ENCODE measurements around the gene PIH1D1. TPM values are rescaled to one million over a fixed set of nuclear protein-coding genes. Genes with fewer than 3 reads are reported as not detected.

PIH1D1 gene
- total and polyA plus RNA-seq, 2 of the 8 experiments (the other 6 are each of a cell fraction or from before 2014, with no cell fraction given): 146 to 195 TPM

DNA sequence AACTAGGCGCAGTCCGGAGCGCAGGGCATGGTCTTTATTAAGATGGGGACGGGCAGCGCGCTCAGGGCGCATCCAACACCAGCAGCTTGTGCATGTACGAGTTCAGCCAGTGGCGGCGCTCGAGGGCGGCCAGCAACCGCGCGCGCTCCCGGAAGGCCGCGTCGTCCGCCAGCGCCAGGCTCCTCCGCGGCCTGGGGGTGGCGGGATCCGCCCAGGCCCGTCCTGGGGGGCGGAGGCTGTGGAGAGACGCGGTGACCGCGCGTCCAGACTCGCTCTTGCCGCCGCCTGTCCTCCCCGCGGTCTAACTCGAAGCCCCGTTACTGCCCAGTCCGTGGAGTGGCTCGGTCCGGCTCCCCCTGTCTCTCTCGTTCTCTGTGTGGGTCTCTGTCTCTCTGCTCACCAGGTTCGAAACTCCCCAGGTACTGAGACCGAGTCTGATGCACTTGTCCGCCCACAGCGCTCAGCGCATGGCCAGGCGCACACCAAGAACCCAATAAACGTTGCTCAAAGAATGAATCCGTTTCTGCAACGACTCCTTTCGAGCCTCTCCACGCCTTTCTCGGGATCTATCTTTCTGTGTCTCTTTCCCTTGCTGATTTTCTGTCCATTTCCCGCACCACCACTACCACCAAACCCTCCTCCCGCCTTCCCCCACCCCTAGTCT, 29.1 kb downstream of the PIH1D1 start (continued):
- no peak for TF ChIP-seq SP1 (IDR thresholded peaks at IDR 0.05; ENCODE audit: low read depth, low read length)
- TF ChIP-seq YY1 (IDR thresholded peaks at IDR 0.05; ENCODE audit: low read depth, low read length): no peak
- no peak for TF ChIP-seq CHD2 (IDR thresholded peaks at IDR 0.05; ENCODE audit: low read length)
- TF ChIP-seq EP300 (IDR thresholded peaks at IDR 0.05; ENCODE audit: borderline replicate concordance in 1 of 2, low read depth in 2 of 2, low read length in 2 of 2): no peak
- TF ChIP-seq TAF1 (IDR thresholded peaks at IDR 0.05; ENCODE audit: low read depth, low read length): no peak
- TF ChIP-seq, protein P1, sequence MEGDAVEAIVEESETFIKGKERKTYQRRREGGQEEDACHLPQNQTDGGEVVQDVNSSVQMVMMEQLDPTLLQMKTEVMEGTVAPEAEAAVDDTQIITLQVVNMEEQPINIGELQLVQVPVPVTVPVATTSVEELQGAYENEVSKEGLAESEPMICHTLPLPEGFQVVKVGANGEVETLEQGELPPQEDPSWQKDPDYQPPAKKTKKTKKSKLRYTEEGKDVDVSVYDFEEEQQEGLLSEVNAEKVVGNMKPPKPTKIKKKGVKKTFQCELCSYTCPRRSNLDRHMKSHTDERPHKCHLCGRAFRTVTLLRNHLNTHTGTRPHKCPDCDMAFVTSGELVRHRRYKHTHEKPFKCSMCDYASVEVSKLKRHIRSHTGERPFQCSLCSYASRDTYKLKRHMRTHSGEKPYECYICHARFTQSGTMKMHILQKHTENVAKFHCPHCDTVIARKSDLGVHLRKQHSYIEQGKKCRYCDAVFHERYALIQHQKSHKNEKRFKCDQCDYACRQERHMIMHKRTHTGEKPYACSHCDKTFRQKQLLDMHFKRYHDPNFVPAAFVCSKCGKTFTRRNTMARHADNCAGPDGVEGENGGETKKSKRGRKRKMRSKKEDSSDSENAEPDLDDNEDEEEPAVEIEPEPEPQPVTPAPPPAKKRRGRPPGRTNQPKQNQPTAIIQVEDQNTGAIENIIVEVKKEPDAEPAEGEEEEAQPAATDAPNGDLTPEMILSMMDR (IDR thresholded peaks at IDR 0.05; ENCODE audit: control extremely low read depth in 1 of 3, insufficient read depth in 1 of 3, low read depth in 1 of 3, low read length in 3 of 3): peak; percentile 82 to 90 (median 83)
- TF ChIP-seq MAFK (IDR thresholded peaks at IDR 0.05; ENCODE audit: low read depth, low read length): no peak
- peak; percentile 76 for TF ChIP-seq CREB1 (IDR thresholded peaks at IDR 0.05)
- TF ChIP-seq RNF2 (IDR thresholded peaks at IDR 0.05; ENCODE audit: borderline replicate concordance, low read depth, low read length, missing control alignments, poor library complexity, severe bottlenecking): no peak
- TF ChIP-seq HDAC2 (IDR thresholded peaks at IDR 0.05; ENCODE audit: borderline replicate concordance in 1 of 2, low read depth in 2 of 2, low read length in 2 of 2): 0 out of 4 replicates have a peak, but pooled peaks of 1 of the 2 experiments have one; percentile 64
- TF ChIP-seq EGR1 (IDR thresholded peaks at IDR 0.05; ENCODE audit: borderline replicate concordance, low read depth, low read length): no peak
- TF ChIP-seq NRF1 (IDR thresholded peaks at IDR 0.05; ENCODE audit: low read depth, low read length): no peak
- TF ChIP-seq SRF (IDR thresholded peaks at IDR 0.05; ENCODE audit: low read depth, low read length): no peak
- TF ChIP-seq, protein P2, sequence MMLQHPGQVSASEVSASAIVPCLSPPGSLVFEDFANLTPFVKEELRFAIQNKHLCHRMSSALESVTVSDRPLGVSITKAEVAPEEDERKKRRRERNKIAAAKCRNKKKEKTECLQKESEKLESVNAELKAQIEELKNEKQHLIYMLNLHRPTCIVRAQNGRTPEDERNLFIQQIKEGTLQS (IDR thresholded peaks at IDR 0.05; ENCODE audit: insufficient read depth, low read depth, low read length): no peak
- no peak for TF ChIP-seq FOSL1 (IDR thresholded peaks at IDR 0.05; ENCODE audit: insufficient read depth, low read depth, low read length)
- TF ChIP-seq ASH2L (IDR thresholded peaks at IDR 0.05; ENCODE audit: low read length): peak; percentile 48
- TF ChIP-seq CBX5 (IDR thresholded peaks at IDR 0.05; ENCODE audit: low read depth, low read length): no peak
- no peak for TF ChIP-seq ZNF274 (IDR thresholded peaks at IDR 0.05; ENCODE audit: borderline replicate concordance, extremely low read depth, low read length)
- no peak for TF ChIP-seq HDAC6 (IDR thresholded peaks at IDR 0.05; ENCODE audit: low read depth, low read length)
- no peak for TF ChIP-seq BCL11A (IDR thresholded peaks at IDR 0.05; ENCODE audit: low read depth in 2 of 2, low read length in 2 of 2)
- TF ChIP-seq BRCA1 (IDR thresholded peaks at IDR 0.05; ENCODE audit: low read depth, low read length): no peak
- TF ChIP-seq JUN (IDR thresholded peaks at IDR 0.05; ENCODE audit: low read depth, low read length): no peak

Data from H1 (cell line).